Measurements from ENCODE around the gene SNAI3.

Gene SNAI3

GRCh38 chr16:88715312-88716190 lies 29.2 kb upstream of the SNAI3 start:
- H3K4me3 ChIP-seq (ENCODE audit: low read depth, low read length): no peak overlapping the region
- H3K36me3 ChIP-seq: peaks cover 36% of the 10 kb centered on the region
- DNase-seq: no peak
- no peaks in the 10 kb centered on the region for H3K4me1 ChIP-seq
- no peaks in the 10 kb centered on the region for H3K27me3 ChIP-seq
- no peaks in the 10 kb centered on the region for H3K9me3 ChIP-seq
- TF ChIP-seq CTCF (IDR thresholded peaks at IDR 0.05; ENCODE audit: low read depth, low read length): no peak

DNA sequence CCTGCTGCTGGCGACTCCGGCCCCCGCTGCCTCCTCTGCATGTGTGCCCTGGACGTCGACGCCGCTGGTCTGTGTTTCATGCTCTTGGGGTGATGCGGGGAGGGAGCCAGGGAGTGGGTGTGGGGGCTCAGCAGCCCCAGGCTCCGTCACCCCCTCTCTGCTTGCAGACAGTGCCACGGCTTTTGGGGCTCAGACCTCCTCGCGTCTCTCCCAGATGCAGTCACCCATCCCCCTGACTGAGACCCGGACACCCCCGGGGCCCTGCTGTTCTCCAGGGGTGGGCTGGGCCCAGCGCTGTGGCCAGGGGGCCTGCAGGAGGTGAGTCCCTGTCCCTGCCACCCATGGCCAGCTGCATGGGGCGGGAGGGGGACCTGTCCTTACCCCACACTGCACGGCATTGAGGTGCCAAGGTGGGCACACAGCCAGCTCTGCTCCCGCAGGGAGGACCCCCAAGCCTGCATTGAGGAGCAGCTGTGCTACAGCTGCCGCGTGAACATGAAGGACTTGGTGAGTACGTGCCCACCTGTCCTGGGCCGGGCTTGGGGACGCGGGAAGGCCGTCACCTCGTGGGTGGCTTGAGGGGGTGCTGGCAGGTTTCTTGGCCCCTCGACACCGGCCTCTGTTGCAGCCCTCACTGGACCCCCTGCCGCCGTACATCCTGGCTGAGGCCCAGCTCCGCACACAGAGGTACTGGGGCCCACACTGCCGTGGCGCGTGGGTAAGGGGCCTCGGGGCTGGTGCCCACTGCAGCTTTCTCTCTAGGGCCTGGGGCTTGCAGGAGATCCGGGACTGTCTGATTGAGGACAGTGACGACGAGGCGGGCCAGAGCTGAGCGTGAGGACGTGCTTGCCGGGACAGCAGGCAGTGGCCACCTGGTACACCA lies 28.4 kb upstream of the SNAI3 start:
- H3K4me3 ChIP-seq (ENCODE audit: low read depth, low read length): no peak overlapping the region
- no peaks in the 10 kb centered on the region for H3K27me3 ChIP-seq
- DNase-seq: no peak
- no peaks in the 10 kb centered on the region for H3K9me3 ChIP-seq
- peaks cover 41% of the 10 kb centered on the region for H3K36me3 ChIP-seq
- H3K4me1 ChIP-seq: no peaks in the 10 kb centered on the region
- TF ChIP-seq CTCF (IDR thresholded peaks at IDR 0.05; ENCODE audit: low read depth, low read length): no peak

DNA sequence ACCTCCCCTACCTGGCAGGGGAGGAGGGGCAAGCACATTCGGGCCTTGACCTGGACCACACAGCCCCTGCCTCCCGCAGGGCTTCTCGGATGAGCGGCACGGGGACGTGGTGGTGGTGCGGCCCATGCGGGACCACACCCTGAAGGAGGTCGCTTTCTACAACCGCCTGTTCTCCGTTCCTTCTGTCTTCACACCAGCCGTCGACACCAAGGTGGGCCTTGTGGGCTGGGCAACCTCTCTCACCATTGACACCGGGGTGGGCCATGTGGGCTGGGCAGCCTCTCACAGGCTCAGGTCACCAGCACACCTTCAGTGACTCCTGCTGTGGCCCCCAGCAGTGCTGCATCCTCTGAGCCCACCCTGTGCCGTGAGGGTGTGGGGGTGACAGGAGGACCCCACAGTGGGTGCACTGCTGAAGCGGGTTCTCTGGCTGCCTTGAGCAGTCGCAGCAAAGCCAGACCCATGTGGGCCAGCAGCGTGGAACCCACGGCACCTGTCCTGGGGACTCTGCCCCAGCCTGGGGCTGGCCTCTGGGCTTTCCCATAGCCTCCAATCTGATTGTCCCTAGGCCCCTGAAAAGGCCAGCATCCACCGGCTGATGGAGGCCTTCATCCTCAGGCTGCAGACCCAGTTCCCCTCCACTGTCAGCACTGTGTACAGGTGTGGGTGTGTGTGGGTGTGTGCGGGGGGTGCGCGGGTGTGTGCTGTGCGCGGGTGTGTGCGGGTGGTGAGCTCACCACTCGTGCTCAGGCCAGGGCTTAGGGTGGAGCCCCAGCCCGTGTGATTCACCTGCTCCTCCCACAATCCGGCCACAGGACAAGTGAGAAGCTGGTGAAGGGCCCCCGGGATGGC lies 27.5 kb upstream of the SNAI3 start:
- no peak for DNase-seq
- H3K4me1 ChIP-seq: no peaks in the 10 kb centered on the region
- peaks cover 41% of the 10 kb centered on the region for H3K36me3 ChIP-seq

DNA sequence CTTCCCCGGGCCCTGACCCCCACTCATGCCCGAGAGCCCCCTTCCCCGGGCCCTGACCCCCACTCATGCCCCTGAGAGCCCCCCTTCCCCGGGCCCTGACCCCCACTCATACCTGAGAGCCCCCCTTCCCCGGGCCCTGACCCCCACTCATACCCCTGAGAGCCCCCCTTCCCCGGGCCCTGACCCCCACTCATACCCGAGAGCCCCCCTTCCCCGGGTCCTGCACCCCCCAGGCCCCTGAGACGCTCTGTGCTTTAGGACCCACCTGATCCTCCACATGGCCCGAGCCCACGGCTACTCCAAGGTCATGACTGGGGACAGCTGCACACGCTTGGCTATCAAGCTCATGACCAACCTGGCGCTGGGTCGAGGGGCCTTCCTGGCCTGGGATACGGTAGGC lies 26.7 kb upstream of the SNAI3 start:
- H3K27me3 ChIP-seq: no peaks in the 10 kb centered on the region
- no peaks in the 10 kb centered on the region for H3K4me1 ChIP-seq
- no peaks in the 10 kb centered on the region for H3K9me3 ChIP-seq
- no peak for TF ChIP-seq CTCF (IDR thresholded peaks at IDR 0.05; ENCODE audit: low read depth, low read length)
- H3K4me3 ChIP-seq (ENCODE audit: low read depth, low read length): no peak overlapping the region
- no peak for DNase-seq
- H3K36me3 ChIP-seq: peaks cover 40% of the 10 kb centered on the region

More for the DNA sequence above, 27.5 kb upstream of the SNAI3 start:
- TF ChIP-seq CTCF (IDR thresholded peaks at IDR 0.05; ENCODE audit: low read depth, low read length): no peak
- Histone ChIP-seq H3K4me3 (ENCODE audit: low read depth, low read length) (no peak overlapping the region), H3K9me3 (no peaks in the 10 kb centered on the region), H3K27me3 (no peaks in the 10 kb centered on the region)

GRCh38 chr16:88712362-88712979 lies 26.2 kb upstream of the SNAI3 start:
- TF ChIP-seq CTCF (IDR thresholded peaks at IDR 0.05; ENCODE audit: low read depth, low read length): no peak
- Histone ChIP-seq H3K4me1 (no peaks in the 10 kb centered on the region), H3K27me3 (no peaks in the 10 kb centered on the region)

More at GRCh38 chr16:88712362-88712979, 26.2 kb upstream of the SNAI3 start:
- Histone ChIP-seq H3K4me3 (ENCODE audit: low read depth, low read length) (no peak overlapping the region), H3K9me3 (no peaks in the 10 kb centered on the region), H3K36me3 (peaks cover 38% of the 10 kb centered on the region)
- no peak for DNase-seq

All from BE2C (cell line).